GM20431 (cell line): ENCODE data around the gene DPF1.
"Not testable (repeated sequence)": the region's sequence is repeated elsewhere in the genome, so short reads cannot be mapped to it uniquely, and the experiment has no call there.

ENCODE experiments used
- in situ Hi-C: fragments of 300-500 bp; cut with MseI, MboI; formaldehyde crosslinking; loops from one replicate; pipeline ENCODE4 v1.15.0; 2020; ENCODE audit warnings: low sequenced_read_pairs; ENCODE audit not compliant: unreplicated experiment

Gene DPF1

GRCh38 chr19:38224014-38224862 is at the start of gene DPF1:
Gene DPF1 (minus strand): TSS chr19:38224222. CDS start chr19:38224142, 80 bp downstream.
- in situ Hi-C loops, result loop anchor here (25.0 kb wide), 1 partner anchor 337 kb away; no protein-coding TSS in a partner anchor

GRCh38 chr19:38273499-38273898 is 49.5 kb upstream of the DPF1 start:
- in situ Hi-C loops, result no loop called here

- in situ Hi-C loops, result no loop called here
Measured at GRCh38 chr19:38270587-38271167, 46.7 kb upstream of the DPF1 start.

GRCh38 chr19:38268539-38268938 is 44.5 kb upstream of the DPF1 start:
- in situ Hi-C loops, result no loop called here

- in situ Hi-C loops, result no loop called here
Measured at GRCh38 chr19:38267761-38268483, 43.9 kb upstream of the DPF1 start.

- in situ Hi-C loops, result no loop called here
Measured at GRCh38 chr19:38266981-38267597, 43.1 kb upstream of the DPF1 start.

GRCh38 chr19:38265921-38266429 is 42.0 kb upstream of the DPF1 start:
- in situ Hi-C loops, result no loop called here

- in situ Hi-C loops, result no loop called here
Measured at GRCh38 chr19:38265213-38265861, 41.3 kb upstream of the DPF1 start.

- in situ Hi-C loops, result no loop called here
Measured at GRCh38 chr19:38264486-38265212, 40.6 kb upstream of the DPF1 start, which contains the start of gene SPINT2. Gene SPINT2 (plus strand): TSS chr19:38264573. CDS start chr19:38264893, 320 bp downstream.

- in situ Hi-C loops, result no loop called here
Measured at GRCh38 chr19:38263689-38264485, 39.9 kb upstream of the DPF1 start.

GRCh38 chr19:38262585-38263268 is 38.7 kb upstream of the DPF1 start:
- in situ Hi-C loops, result no loop called here

GRCh38 chr19:38261942-38262341 is 37.9 kb upstream of the DPF1 start:
- in situ Hi-C loops, result not testable (repeated sequence)

- in situ Hi-C loops, result no loop called here
Measured at GRCh38 chr19:38255383-38256014, 31.5 kb upstream of the DPF1 start.

- in situ Hi-C loops, result no loop called here
Measured at GRCh38 chr19:38253788-38254187, 29.8 kb upstream of the DPF1 start.

GRCh38 chr19:38252941-38253691 is 29.1 kb upstream of the DPF1 start:
- in situ Hi-C loops, result no loop called here

- in situ Hi-C loops, result no loop called here
Measured at GRCh38 chr19:38252385-38252784, 28.4 kb upstream of the DPF1 start.
